ENCODE results near the gene HIPK2.
"Not testable (repeated sequence)": the region's sequence is repeated elsewhere in the genome, so short reads cannot be mapped to it uniquely, and the experiment has no call there.

The HIPK2 gene

DNA sequence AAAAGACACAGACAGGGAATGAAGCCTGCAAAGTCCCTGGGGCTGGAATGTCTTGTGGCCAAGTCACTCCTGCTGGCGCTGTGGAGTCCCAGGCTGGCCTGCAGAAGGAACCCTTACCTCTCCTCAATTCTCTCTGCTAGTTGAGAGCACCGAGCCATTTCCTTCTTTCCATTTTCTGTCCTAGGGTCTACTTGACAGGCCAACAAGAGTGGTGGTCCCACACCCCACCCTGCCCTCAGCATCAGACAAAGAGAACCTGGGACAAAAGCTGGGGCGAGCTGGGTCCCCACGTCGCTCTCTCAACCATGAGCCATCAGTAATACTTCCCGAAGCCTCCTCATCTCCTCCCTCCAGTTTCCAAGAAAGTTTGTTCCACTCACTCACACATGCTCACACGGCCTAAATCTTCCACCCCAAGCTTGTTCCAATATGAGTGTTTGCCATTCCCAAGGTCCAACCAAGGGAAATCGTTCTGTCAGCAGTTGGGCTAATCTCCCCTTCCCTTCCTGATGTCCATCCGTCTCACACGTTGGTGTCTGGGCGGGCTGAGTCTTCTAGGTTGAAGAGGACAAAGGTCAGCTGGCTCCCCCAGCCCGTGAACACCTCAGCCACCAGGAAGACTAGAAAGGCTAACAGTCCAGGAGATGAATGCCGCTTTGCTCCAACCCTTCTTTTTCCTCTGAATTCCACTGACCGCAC lies 210.0 kb downstream of the HIPK2 start:
- no peak for DNase-seq (ENCODE audit: low spot score)

DNA sequence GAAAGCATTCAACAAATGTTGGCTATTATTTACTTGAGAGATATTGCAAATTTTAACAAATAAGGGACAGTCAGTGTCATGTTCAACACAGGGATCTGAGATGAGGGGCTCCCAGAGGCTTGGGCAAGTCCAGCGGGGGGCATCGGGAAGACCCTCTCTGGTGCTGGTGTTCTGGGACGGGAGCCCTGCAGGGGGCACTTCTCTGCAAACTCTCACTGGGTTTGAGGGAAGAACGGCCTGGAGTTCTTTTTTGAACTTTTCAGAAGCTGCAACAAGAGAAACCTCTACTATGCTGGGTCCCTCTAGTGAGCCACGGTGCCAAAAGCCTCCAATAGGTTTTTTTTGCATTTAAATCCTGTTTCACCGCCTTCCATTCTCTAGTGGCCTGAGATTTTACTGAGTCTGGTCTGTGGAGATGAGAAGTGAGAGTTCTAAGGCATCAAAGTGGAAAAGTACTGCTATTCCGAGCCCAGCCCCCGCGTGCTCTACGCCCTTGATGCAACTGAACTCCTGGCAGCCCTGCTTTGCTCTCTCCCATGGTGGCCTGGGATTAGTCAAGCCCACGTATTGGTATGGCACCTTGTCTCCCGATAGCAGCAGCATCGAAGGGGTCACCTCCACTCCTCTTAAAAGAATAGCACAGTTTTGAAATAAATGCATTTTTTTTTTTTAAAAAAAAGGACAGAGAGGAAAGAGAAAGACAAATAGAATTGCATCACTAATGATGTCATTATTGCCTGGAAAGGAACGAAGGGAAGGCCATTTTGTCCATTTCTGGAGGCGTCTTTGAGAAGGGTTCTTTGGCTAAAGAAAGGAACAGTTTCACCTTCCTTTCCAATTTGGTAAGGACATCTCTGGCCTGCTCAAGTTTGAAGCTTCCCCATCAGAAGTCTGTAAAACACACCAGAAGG lies 210.8 kb downstream of the HIPK2 start:
- DNase-seq (ENCODE audit: low spot score) = no peak

DNA sequence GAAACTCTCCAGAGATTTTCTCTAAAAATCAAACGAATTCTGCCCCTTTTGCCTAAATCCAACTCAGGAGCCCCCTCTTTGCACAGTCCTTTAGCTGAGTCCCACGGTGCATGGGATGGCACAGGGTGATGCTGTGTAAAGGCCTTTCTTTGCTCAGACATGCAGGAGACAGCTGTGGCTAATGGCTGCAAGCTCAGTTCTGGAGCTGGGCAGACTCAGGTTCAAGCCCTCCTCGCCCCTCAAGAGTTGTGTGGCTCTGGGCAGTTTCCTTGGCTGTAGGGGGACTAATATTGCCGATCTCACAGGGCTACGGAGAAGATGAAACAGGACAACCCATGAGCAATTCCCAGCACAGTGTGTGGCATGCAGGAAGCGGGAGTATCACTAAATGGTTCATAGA lies 211.7 kb downstream of the HIPK2 start:
- DNase-seq (ENCODE audit: low spot score) = no peak

DNA sequence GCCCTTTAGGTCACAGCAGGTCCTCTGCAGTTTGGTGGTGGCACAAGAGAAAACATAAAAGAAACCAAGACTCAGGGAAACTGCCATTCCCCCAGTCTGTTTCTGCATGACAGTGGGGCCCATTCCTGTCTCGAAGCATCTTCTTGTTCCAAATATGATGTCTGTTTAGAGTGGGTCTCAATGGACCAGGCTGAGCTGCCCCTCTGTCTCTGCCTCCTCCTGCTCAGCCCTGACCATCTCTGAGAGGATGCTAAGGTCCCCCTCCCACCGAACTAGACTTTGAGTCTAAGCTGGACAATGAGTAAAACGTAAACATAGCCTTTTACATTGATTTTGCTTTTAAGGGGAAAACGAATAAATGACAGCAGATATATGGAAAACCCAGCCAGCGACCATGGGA lies 213.9 kb downstream of the HIPK2 start:
- DNase-seq (ENCODE audit: low spot score) = no peak

DNA sequence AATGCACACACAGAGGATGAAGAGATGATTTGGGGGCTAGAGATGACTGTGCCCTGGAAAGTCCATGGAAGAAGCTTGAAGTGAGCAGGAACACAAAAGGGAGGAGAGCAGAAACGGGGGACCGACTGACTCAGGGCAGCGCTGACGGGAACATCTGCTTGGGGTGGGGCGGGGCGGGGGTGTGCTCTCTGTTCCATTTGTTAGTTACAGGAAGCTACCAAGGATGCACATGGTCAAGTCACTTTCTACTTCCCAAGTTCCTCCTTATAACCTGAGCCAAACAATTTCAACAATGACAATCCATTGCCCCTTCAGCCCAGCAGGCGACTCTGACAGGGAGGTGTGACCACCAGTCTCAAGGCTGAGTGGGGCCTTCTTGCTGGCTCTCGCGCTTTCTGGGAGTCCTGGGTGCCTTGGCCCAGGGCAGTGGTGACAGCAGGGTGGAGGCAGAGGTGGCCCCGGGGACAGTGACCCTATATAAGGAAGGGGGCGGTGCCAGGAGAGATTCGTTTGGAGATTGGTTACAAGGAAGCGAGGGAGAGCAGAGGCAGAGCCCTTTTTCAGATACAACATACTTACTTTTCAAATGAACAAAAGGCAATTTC lies 214.7 kb downstream of the HIPK2 start:
- DNase-seq (ENCODE audit: low spot score) = no peak

DNA sequence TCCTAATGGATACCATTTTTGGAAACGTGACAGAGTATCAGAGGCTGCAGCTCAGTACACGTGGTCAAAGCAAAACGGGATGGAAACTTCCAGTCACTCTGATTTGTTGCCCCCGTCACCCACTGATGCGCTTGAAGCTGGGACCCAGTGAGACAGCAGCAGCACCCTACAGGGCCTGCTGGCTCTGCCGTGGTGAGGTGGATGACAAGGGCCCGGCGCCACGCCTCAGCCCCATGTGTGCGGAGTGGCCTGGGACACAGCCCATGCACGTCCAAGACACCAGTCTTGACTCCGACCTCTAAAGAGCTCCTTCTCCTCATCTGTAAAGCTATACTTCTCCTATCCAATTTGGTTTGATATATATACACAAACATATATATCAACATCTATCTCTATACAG lies 215.3 kb downstream of the HIPK2 start:
- no peak for DNase-seq (ENCODE audit: low spot score)

DNA sequence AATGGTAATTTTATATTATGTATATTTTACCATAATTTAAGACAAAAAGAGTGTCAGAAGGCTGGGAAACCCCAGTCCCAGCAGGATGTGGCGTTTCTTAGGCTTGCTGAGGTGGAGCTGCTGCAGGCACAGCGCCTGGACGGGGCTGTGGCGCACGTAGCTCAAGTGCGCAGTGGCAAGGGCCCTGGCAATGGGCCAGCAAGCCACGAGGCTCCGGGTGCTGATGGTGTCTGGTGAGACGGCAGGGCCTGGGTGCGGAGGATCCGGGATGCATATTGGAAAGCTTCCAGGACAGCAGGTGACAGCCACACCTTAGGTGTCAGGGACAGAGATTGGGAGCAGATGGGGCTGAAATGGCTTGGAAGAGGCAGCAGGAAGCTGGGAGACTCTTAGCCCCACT lies 217.1 kb downstream of the HIPK2 start:
- no peak for DNase-seq (ENCODE audit: low spot score)

DNA sequence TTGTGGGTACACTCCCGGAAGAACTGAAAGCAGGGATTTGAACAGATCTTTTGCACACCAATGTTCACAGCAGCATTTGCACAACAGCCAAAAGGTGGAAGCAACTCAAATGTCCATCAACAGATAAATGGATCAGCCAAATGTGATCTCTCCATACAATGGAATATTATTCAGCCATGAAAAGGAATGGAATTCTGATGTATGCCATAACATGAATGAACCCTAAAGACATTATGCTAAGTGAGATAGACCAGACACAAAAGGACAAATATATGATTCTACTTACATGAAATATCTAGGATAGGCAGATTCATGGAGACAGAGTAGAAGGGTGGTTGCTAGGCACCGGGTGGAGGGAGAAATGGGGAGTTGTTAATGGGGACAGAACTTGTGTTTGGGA lies 217.6 kb downstream of the HIPK2 start:
- no peak for DNase-seq (ENCODE audit: low spot score)

DNA sequence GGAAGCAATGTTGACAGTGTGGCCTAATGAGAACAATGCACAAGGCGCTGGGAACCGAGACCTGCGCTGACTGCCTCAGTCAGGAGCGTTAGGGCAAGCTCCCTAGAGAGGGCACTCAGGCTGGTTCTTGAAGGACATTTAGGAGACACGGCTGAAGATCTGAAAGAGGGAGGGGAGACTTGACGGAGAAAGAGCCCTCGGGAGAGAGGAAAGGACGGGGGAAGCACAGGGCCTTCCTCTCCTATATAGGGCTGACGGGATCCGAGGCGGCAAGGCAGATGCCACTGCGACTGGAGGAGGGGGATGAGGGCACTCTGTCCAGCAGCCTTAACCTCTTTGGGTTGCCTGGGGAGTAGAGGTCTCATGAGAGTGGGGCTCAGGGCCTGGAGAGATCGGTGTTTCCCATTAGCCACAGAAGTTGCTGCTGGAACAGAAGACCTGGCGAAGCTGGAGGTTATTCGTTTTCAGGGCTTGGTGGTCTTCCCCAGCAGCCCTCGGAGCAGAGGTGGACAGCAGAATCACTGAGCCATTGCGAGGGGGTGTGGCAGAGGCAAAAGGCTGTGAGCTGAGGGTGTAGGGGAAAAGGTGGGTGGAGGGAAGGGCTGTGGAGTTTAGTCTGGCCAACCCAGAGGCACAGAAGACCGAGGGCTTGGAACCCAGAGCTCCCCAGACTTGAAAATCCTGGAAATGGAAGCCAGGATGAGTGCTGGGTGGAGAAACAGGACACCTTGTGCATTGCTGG lies 218.3 kb downstream of the HIPK2 start:
- DNase-seq (ENCODE audit: low spot score) = no peak

DNA sequence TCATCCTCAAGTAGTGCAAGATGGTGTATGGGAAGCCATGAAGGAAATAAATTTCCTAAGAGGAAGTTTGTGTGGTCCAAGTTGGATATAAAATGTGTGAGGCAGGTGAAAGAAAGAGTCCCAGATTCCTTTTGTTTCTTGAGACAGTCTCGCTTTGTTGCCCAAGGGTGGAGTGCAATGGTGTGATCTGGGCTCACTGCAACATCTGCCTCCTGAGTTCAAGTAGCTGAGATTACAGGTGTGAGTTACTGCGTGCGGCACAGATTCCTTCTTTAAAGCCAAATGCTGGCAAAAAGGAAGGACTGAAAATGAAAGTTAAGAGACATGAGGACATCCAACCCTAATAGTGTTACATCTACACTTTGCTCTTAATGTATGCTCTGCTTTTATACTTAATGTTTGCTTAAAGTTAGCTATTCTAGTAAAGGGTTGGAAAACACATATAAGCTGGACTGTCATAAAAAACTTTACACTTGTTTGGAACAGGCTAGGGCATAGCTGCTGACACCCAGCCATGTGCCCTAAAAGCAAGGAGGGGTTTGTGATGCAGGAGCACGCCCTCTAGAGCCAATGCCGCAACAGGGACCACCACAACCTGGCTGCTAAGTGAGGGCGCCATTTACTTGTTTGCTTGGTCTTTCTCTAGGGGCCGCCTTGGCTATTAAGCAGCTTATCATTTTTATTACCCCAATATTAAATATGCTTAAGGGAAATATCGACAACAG lies 219.8 kb downstream of the HIPK2 start:
- DNase-seq (ENCODE audit: low spot score) = no peak

DNA sequence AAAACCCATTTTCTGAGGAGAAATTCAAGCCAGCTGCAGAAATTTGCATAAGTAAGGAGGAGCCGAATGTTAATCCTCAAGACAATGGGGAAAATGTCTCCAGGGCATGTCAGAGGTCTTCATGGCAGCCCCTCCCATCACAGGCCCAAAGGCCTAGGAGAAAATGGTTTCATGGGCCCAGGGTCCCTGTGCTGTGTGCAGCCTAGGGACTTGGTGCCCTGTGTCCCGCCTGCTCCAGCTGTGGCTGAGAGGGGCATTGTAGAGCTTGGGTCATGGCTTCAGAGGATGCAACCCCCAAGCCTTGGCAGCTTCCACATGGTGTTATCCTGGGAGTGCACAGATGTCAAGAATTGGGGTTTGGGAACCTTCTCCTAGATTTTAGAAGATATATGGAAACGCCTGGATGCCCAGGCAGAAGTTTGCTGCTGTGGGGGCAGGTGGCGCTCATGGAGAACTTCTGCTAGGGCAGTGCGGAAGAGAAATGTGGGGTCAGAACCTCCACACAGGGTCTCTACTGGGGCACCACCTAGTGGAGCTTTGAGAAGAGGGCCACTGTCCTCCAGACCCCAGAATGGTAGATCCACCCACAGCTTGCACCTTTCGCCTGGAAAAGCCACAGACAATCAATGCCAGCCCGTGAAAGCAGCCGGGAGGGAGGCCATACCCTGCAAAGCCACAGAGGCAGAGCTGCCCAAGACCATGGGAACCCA lies 223.7 kb downstream of the HIPK2 start:
- not testable (repeated sequence) for DNase-seq (ENCODE audit: low spot score)

DNA sequence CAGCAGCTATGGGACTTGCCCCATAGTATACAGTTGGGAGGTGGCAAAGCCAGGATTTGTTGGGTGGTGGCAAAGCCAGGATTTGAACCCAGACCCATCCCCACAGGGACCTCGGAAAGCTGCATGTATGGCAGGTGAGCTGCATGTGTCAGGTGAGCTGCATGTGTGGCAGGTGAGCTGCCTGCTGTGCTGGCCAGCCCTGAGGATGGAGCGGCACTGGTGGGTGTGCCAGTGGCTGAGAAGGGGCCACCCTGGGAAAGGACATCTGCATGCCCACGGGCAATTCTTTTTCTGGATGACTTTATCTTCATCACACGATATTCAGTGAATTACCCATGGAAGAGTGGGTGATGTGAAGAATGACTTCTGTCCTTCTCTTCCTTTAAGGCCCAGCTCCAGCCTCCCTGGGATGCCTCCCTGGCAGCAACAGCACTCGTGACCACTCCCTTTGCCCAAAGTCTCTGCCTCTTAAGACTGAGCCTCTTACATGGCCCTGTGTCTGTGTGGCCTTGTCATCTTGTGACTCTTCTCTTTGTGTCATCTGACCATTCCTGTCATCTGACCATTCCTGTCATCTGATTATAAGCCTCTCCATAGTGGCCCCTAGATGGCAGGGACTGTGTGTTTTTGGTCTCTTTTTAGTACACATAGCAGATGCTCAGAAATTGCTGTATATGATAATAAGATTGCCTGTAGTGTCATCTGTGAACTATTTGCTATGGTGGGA lies 229.3 kb downstream of the HIPK2 start:
- DNase-seq (ENCODE audit: low spot score) = no peak

DNA sequence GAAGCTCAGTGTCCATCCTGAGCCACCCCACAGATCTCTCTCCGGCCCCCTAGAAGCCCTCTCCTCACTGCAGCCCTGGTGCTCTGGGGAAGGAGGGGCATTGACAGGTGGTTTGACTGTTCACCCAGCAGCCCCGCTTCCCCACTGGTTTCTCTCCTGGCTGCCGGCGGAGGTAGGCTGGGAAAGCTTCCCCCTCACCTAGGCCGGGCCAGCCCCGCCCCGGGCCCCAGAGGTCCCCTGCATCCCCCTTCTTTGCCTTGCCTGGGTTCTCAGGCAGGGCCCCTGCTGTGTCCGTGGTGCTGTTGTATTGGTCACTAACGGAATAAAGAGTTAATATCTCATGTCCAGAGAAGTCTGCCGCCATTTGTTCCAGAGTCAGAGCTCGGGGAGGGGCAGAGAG lies 233.2 kb downstream of the HIPK2 start:
- no peak for DNase-seq (ENCODE audit: low spot score)

DNA sequence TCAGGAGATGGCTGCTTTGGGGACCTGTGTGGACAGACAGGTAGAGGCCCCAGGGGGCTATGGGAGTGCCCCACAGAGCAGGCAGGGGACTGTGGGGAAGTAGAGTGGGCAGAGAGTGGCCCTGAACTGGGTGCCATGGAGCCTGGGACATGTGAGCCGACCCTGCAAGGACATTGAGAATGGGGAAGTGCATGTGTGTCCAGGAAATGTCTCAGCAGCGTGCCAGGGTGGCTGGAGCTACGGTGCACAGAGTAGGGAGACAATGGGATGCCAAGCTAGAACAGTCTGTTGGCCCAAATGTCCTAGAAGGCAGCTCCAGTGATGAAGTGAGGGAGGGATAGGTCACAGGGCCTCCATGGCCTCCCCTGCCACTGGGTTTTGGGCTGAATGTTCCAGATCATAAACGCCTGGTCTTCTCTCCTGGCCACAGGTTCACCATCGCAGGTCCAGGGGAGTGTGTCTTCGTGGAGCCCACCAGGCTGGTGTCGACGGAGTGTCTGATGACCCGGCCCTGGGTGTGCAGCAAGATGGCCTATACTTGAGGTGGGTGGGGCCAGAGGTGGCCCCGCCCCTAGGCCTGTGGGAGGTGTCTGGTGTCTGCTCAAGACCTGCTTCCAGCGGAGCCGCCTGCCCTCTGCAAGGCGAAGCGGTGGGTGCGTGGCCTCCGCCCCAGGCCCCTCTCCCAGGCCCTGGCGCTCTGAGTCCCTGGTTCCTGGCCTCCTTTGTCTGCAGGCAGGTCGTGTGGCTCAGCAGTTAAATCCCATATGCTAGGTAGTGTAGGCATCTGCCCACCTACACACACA lies 233.8 kb downstream of the HIPK2 start:
- no peak for DNase-seq (ENCODE audit: low spot score)

DNA sequence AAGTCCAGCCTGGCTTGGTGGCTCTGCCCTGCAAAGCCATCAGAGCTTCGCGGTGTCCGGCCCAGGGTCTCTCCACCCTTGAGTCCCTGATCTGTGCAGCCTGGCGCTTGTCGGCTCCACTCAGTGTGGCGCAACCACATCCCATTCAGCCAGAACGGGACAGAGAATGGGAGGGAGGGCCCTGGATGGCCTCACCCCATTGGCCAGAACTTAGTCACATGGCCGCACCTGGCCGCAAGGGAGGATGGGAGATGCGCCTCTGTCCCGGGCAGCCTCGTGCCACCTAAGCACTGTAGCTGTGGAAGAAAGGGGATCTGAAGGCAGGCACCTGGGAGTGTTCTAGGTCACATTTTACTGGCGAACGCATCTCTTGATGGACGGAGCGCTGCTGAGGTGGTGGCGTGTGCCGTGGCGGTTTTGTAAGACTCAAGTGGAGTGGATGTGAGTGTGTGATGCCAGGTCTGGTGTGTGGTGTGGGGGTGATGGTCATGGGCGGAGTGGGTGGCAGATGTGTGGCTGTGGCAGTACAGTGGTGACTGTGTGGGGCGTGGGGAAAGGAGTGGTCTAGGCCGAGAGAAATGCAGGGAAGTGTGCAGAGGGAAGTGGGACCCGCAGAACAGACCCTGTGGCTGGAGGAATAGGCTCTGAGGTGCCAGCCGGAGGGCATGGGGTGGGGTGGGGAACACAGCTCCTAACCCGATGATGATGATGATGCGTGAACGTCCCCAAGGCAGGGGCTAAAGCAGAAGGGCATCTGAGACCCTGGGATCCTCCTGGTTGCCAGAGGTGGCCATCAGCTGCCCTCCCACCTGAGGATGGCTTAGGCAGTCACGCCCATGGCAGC lies 235.3 kb downstream of the HIPK2 start:
- no peak for DNase-seq (ENCODE audit: low spot score)

DNA sequence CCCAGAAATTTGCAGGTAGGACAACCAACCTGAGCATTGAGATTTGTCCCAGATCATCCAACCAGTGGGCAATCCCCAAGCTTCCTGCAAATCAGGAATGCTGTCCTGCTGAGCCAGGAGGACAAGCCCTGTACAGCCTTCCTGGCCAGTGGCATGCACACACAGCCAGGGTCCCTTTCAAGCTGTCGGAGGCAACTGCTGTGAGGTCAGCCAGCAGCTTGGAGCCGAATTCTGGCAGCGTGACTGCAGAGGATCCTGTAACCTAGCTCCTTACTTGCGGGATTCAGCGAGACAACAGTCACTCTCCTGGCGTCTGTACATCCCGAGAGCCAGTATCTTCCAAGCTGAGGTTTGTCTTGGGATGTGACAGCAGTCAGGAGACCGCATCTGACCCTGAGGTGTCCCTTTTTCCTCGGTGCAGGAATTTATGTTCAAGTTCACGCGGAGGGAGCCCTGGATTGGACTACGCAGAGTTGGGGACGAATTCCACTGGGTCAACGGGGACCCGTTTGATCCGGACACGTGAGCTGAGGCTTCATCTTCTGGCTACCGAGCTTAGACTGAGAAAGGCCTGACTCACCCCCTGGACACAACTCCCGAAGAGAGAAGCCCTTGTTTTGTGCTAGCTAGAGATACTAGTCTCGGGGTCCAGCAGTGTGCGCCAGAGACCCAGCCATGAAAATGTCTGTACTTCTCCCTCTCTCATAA lies 236.0 kb downstream of the HIPK2 start:
- no peak for DNase-seq (ENCODE audit: low spot score)

DNA sequence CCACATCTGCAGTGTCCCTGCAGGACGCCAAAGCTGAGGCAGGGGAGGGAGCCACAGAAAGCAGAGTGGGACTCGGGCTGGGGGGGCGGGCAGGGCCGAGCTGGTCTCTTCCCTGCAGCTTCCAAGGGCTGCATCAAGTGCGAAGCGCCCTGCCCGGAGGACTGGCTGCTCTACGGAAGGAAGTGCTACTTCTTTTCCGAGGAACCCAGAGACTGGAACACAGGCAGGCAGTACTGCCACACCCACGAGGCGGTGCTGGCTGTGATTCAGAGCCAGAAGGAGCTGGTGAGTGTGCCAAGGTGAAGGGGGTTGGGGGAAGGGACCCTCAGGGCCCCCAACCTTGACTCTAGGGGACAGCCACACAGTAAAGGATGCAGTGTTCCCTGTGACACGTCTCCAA lies 237.6 kb downstream of the HIPK2 start:
- DNase-seq (ENCODE audit: low spot score) = no peak

Data from CD4-positive, alpha-beta T cell treated with Interleukin-6 at 100 ng/mL for 8 hours (primary cell).